Stimulated activated naive CD4-positive, alpha-beta T cell (primary cell): ENCODE results near the gene H2BK1.

Experiments used
- DNase-seq, 6 experiments: peaks; one replicate each; lab custom pipeline; 2025; lab: John Stamatoyannopoulos, UW

Gene H2BK1

DNA sequence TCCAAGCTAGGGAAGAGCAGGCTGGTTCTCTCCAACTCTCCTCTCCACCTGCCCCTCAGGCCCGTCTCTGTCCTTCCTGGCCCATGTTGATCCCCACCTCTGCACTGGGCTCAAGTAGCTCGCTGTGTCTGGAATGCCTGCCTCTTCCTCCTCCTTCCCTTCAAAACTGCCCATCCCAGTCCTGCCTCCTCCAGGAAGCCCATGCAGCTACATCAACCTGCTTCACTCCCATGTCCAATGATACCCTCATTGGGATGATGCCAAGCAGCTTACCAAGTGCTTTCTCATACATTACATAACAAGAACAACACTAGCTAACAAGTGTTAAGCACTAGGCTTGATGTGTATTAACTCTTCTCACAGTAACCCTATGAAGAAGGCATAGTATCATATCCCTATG is 31.5 kb downstream of the H2BK1 start:
- DNase-seq, result no peak

DNA sequence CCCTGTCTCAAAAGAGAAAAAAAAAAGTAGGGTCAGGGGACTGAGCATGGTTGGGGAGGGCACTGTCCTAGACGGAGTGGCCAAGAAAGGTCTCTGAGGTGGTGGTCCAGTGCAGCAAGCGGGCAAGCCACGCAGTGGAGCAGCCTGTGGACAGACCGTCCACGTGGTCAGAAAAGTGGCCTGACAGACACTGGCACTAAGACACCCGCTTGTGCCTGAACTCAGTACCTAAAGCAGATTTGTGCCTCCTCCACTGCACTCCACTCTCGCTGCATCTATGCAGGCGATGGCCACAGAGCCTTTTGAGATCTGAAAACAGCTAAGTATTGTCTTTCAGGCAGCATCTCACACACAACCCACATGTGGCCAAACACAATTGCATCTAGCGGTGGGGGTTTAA is 32.1 kb downstream of the H2BK1 start:
- no peak for DNase-seq

DNA sequence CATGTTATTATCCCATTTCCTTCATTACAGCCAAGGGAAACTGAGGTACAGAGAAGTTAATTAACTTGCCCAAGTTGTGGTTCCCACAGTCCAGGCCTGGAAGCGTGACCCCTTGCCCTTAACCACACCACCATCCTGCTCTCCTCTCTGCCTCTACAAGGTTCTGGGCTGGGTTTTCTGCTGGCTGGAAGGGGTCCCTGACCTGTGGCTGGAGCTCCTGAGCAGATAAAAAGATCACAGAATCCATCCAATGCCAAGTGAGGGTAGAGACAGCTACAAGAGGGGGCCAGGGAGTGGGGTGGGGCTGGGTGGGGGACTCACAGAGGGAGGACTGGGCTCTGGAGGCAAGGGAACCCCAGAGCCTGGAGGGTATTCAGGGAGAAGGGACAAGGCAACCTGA is 33.0 kb downstream of the H2BK1 start:
- no peak for DNase-seq

- no peak for DNase-seq
These were observed 33.9 kb downstream of the H2BK1 start for GRCh38 chr7:151176401-151176800.

- DNase-seq, result no peak
These were observed 34.4 kb downstream of the H2BK1 start for GRCh38 chr7:151175793-151176311.

- DNase-seq, result no peak
These were observed 35.1 kb downstream of the H2BK1 start for GRCh38 chr7:151175047-151175792.

- peak in 1 of 6 experiments; percentile 11 for DNase-seq
These were observed 35.8 kb downstream of the H2BK1 start for GRCh38 chr7:151174246-151175046.

DNA sequence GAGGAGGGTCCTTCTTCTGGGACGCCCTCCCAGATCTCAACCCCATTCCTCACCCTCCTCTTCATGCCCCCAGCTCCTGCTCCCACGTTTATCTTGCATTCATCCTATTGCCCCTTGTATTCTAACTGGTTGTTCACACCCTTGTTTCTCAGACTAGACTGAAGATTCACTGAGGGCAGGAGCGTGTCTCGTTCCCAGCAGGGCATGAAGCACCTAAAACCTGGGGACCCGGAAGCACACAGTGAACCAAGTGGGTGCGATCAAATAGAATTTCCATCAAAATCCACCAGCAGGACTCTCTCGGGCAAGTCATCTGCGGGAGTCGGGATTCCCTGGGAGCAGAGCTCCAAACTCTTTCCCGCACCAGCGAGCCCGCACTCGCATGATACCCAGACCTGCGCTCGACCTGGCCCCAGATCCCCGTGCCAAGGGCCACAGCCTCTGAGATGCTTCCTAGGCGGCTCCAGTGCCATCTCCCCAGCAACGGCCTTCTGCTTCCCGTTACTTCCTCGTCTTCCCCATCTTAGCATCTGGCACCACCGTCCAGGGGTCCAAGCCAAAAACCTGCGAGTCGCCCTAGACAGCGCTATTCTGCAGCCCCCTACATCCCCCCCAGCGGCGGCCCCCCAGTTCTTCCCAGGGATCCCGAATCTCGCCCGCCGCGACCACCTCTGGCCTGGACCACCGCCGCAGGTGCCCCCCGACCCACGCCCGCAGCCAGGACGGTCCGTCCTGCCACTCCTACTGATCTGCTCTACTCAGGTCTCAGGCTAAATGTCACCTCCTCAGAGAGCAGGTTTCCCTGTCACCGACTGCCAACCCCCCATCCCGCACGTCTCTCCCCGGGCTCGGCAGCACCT is 36.7 kb downstream of the H2BK1 start:
- DNase-seq, result no peak

DNA sequence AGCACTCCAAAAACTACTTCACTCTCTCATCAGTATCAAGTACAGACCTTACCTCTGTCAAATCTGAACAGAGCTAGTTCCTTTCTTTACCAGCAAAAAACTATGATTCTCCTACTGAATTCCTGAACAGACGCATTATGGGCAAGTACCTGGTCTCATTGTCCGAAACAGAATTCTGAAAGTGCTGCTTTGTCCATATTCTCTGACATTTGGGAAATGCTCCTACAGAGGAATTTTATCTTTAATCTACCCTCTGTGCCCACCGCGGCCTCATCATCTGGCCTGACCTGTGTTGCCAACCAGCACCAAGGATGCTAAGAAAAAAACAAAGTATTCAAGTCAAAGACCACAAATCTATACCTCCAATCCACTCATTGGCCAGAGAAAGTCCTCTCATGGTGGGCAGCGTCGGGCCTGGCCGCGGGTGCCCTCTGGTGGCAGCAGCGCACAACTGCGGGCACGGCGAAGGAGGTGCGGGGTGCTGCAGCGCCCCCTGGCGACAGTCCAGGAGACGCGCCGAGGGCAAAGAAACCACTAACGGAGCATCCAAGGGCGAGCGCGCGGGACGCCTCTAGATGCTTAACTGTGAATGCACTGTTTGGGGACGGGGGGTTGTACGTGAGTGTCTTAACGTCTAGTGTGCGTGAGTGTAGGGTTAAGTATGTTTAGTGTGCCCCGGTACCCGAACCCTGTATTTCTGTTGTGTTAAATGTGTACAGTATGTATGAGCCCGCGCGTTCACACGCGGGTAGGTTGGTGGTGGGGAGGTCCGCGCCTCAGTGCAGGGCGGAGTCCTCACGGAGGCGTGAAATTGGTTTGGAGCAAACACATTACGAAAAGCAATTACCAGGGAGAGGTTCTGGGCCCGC is 37.8 kb downstream of the H2BK1 start:
- peak; percentile 43 to 86 (median 72) for DNase-seq

DNA sequence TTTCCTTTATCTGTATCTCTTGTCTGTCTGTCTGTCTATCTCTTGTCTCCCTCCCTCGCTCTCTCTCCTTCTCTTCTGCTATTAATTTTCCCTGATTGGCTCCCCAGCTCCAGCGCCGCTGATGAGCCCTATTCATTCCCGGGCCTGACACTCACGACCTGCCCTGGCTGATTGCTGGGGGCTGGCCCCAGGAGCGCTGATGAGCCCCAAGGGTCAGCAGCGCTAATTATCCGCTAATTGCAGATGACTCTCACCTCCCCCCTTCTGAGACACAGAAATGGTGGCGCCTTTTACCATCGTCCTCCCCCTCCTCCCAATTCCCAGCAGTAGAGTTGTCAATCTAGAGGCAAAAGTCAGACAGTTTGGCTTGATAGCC is 41.5 kb downstream of the H2BK1 start:
- no peak for DNase-seq

DNA sequence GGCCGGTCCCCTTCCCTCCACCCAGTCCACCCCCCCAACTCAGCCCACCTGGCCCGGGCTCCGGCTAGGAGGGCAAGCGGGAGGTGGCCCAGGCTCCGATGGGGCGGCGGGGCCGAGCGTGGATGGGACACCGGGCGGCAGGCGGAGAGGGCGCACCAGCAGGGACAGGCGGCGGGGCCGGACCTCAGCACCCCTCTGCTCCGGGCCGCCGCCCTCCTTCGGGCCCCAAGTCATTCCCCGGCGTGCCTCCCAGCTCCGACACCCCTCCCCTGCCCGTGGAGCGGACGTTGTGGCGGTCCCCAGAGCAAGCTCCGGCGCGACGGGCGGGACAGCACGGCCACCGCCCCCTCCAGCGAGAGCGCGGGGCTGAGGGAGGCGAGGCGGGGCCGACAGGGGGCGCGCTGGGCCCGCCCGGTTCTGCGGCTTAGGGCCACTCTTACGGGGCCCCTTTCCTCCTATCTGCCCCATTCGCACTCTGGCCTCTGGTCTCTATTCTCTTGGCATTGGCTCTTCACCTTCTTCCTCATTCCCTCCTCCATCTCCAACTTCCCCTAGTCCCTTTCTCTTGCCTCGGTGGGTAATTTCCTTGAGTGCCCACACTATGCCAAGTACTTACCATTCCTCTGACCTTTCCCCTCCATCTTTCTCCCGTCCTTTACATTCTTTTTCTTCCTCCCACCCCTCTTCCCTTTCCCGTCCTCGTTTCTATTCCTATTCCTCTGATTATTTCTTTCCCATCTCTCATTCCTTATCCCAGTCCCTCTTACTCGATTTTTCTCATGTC is 42.1 kb downstream of the H2BK1 start:
- peak in 5 of 6 experiments; percentile 8 to 60 (median 46) for DNase-seq

DNA sequence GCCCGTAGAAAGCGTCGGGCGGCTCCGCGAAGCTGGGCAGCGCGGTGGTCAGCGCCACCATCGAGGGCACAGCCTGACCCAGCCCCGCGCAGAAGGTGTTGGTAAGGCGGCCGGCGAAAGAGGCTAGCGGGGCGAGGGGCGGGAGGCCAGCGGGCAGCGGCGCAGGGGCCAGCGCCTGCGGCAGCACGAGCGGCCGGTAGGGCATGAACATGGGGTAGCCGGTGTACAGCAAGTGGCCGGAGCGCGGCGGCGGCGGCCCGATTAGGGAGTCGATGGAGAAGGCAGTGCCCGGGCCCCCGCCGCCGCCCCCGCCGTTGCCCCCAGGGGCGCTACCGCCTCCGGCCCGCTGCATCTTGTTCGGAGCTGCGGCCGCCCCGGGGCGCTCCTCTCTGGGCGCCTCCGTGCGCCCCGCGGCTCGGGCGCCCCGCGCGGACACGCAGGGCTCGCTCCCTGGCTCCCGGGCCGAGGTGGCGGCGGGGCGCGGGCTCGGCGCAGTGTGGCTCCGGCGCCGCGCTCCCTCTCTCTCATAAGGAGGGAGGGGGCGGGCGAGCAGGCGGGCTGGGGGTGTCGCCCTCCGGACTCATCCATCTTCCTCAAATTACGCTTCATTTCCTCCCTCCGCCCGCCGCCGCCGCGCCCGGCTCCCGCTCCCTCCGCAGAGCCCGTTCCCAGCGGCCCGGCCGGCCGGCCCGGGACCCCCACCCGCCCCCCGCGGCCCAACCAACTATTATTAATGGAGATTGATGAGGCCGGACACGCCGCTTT is 42.9 kb downstream of the H2BK1 start, which contains the start of gene GBX1:
GBX1 (minus strand) TSS at position 498 of the 765 bp plus-strand sequence; CDS start at position 352, 146 bp downstream.
- no peak for DNase-seq

GRCh38 chr7:151166629-151167196 is 43.6 kb downstream of the H2BK1 start:
- no peak for DNase-seq

- DNase-seq, result no peak
These were observed 48.5 kb downstream of the H2BK1 start for GRCh38 chr7:151161757-151162156.
